HepG2 (cell line): ENCODE data around the gene TOPBP1. TPM values are rescaled to one million over a fixed set of nuclear protein-coding genes. Genes with fewer than 3 reads are reported as not detected.

ENCODE experiments used
- AHR ChIP-seq: IDR thresholded peaks from 2 replicates; pipeline ENCODE4 v1.6.1; 2018; ENCODE audit warnings: missing genetic modification reagents, missing compliant biosample characterization
- FIP1L1 ChIP-seq: fragments of 200-400 bp; formaldehyde crosslinking; IDR thresholded peaks from 2 replicates; pipeline ENCODE4 v1.6.1; 2018; ENCODE audit warnings: low read depth, mild to moderate bottlenecking, low read length, moderate library complexity, borderline replicate concordance; ENCODE audit not compliant: insufficient read depth
- FOSL1 ChIP-seq: sonication (generic); formaldehyde crosslinking; IDR thresholded peaks from 2 replicates; pipeline ENCODE4 v1.9.0; 2021; ENCODE audit warnings: missing genetic modification reagents, borderline replicate concordance
- FOXM1 ChIP-seq: sonication (generic); formaldehyde crosslinking; IDR thresholded peaks from 2 replicates; pipeline ENCODE4 v1.5.0; 2020; ENCODE audit warnings: missing genetic modification reagents
- ISL2 ChIP-seq: sonication (generic); formaldehyde crosslinking; IDR thresholded peaks from 2 replicates; pipeline ENCODE4 v1.5.0; 2020; ENCODE audit warnings: missing genetic modification reagents
- MATR3 ChIP-seq: sonication (generic); formaldehyde crosslinking; IDR thresholded peaks from 2 replicates; pipeline ENCODE4 v1.4.0; 2020; ENCODE audit warnings: missing genetic modification reagents
- NFRKB ChIP-seq: fragments of 450-650 bp; IDR thresholded peaks from 2 replicates; pipeline ENCODE4 v1.6.1; 2017
- PCBP2 ChIP-seq: fragments of 200-400 bp; formaldehyde crosslinking; optimal IDR thresholded peaks from 2 replicates; pipeline ENCODE3; 2018; ENCODE audit warnings: low read length, low read depth; ENCODE audit not compliant: poor library complexity, severe bottlenecking
- POLR2G ChIP-seq: fragments of 200-400 bp; formaldehyde crosslinking; IDR thresholded peaks from 2 replicates; pipeline ENCODE4 v1.6.1; 2018; ENCODE audit warnings: mild to moderate bottlenecking, low read depth, low read length, moderate library complexity
- PTBP1 ChIP-seq: fragments of 200-400 bp; formaldehyde crosslinking; IDR thresholded peaks from 2 replicates; pipeline ENCODE4 v1.6.1; 2018; ENCODE audit warnings: low read length, low read depth; ENCODE audit not compliant: poor library complexity, severe bottlenecking
- SIN3A ChIP-seq: IDR thresholded peaks from 2 replicates; pipeline ENCODE4 v1.6.1; 2011; ENCODE audit warnings: low read depth, mild to moderate bottlenecking, control low read depth, low read length, borderline replicate concordance
- SMAD9 ChIP-seq: sonication (generic); formaldehyde crosslinking; IDR thresholded peaks from 2 replicates; pipeline ENCODE4 v1.5.1; 2020; ENCODE audit warnings: mild to moderate bottlenecking, missing genetic modification reagents
- SSRP1 ChIP-seq: IDR thresholded peaks from 2 replicates; pipeline ENCODE4 v1.6.1; 2016; ENCODE audit warnings: control low read depth
- THAP7 ChIP-seq: sonication (generic); formaldehyde crosslinking; IDR thresholded peaks from 2 replicates; pipeline ENCODE4 v1.8.1; 2023; ENCODE audit warnings: mild to moderate bottlenecking, missing genetic modification reagents
- ZFP36L2 ChIP-seq: sonication (generic); formaldehyde crosslinking; IDR thresholded peaks from 2 replicates; pipeline ENCODE4 v1.4.0; 2020; ENCODE audit warnings: missing genetic modification reagents
- ZFX ChIP-seq: sonication (generic); formaldehyde crosslinking; IDR thresholded peaks from 2 replicates; pipeline ENCODE4 v1.4.0; 2020; ENCODE audit warnings: mild to moderate bottlenecking, low read depth, missing genetic modification reagents, moderate library complexity
- ZNF30 ChIP-seq: sonication (generic); formaldehyde crosslinking; IDR thresholded peaks from 2 replicates; pipeline ENCODE4 v1.5.0; 2020; ENCODE audit warnings: mild to moderate bottlenecking, missing genetic modification reagents
- ZNF317 ChIP-seq: sonication (generic); formaldehyde crosslinking; IDR thresholded peaks from 2 replicates; pipeline ENCODE4 v1.5.0; 2020; ENCODE audit warnings: mild to moderate bottlenecking, missing genetic modification reagents
- ZNF547 ChIP-seq: sonication (generic); formaldehyde crosslinking; IDR thresholded peaks from 2 replicates; pipeline ENCODE4 v1.5.1; 2020; ENCODE audit warnings: mild to moderate bottlenecking, missing genetic modification reagents
- ZNF747 ChIP-seq: sonication (generic); formaldehyde crosslinking; IDR thresholded peaks from 2 replicates; pipeline ENCODE4 v1.8.1; 2023; ENCODE audit warnings: missing genetic modification reagents, mild to moderate bottlenecking, borderline replicate concordance
- polyA plus RNA-seq, 8 experiments: library from polyadenylated mRNA; depleted of rRNA in 3 of 8; stranded (reverse) in 7 of 8; unstranded in 1 of 8; fragments of >200 nt; fragmentation: Illumina TruSeq in 4 of 8; extraction: Trizol in 4 of 8; gene quantifications; 2 replicates each; pipeline versions ENCODE4 v1.2.1 to v1.2.3, GENCODE V29; 2011 to 2016; ENCODE audit warnings: low read depth in 4 of 8, missing spikeins in 1 of 8, mixed read lengths in 1 of 8; ENCODE audit not compliant: insufficient read depth in 1 of 8
- total RNA-seq, 5 experiments: library from RNA; depleted of rRNA; stranded (reverse); fragments of >200 nt; fragmentation: Illumina TruSeq; extraction: Trizol; gene quantifications; 2 replicates each; pipeline ENCODE4 v1.2.3, GENCODE V29; 2016; ENCODE audit warnings: low read depth in 1 of 5
- TF ChIP-seq, protein P1 (sequence below): sonication (generic); formaldehyde crosslinking; IDR thresholded peaks from 2 replicates; pipeline ENCODE4 v1.8.0; 2023; ENCODE audit warnings: mild to moderate bottlenecking, missing genetic modification reagents
- TF ChIP-seq, protein P2 (sequence below): sonication (generic); formaldehyde crosslinking; IDR thresholded peaks from 2 replicates; pipeline ENCODE4 v1.9.0; 2021; ENCODE audit warnings: missing genetic modification reagents, borderline replicate concordance

TOPBP1 gene
- total and polyA plus RNA-seq, 2 of the 13 experiments (the other 11 are each of a cell fraction or from before 2014, with no cell fraction given) = 24.3 to 42.9 TPM

GRCh38 chr3:133670525-133670995 is 8.8 kb upstream of the TOPBP1 start (continued):
- TF ChIP-seq ZFX (CRISPR knock-in tag) (no peak; the same call in 1 of the 2 replicates), AHR (no peak), SSRP1 (0 out of 2 replicates have a peak, but pooled peaks have one; percentile 10), ZNF317 (0 out of 2 replicates have a peak, but pooled peaks have one; percentile 33), PCBP2 (no peak), ZFP36L2 (CRISPR knock-in tag) (no peak), MATR3 (CRISPR knock-in tag) (no peak), ISL2 (CRISPR knock-in tag) (peak; percentile 94), POLR2G (peak; percentile 67), FIP1L1 (no peak), PTBP1 (no peak), FOXM1 (CRISPR knock-in tag) (no peak), FOSL1 (CRISPR knock-in tag) (no peak; the same call in 1 of the 2 replicates), ZNF30 (no peak), SIN3A (peak; percentile 73; the same call in 1 of the 2 replicates), SMAD9 (CRISPR knock-in tag) (0 out of 2 replicates have a peak, but pooled peaks have one; percentile 32), THAP7 (CRISPR knock-in tag) (no peak), ZNF747 (CRISPR knock-in tag) (0 out of 2 replicates have a peak, but pooled peaks have one; percentile 37), NFRKB (no peak), ZNF547 (CRISPR knock-in tag) (no peak)
- TF ChIP-seq, protein P1, sequence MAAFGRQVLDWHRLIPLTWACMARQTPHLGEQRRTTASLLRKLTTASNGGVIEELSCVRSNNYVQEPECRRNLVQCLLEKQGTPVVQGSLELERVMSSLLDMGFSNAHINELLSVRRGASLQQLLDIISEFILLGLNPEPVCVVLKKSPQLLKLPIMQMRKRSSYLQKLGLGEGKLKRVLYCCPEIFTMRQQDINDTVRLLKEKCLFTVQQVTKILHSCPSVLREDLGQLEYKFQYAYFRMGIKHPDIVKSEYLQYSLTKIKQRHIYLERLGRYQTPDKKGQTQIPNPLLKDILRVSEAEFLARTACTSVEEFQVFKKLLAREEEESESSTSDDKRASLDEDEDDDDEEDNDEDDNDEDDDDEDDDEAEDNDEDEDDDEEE (CRISPR knock-in tag) = no peak
- TF ChIP-seq, protein P2, sequence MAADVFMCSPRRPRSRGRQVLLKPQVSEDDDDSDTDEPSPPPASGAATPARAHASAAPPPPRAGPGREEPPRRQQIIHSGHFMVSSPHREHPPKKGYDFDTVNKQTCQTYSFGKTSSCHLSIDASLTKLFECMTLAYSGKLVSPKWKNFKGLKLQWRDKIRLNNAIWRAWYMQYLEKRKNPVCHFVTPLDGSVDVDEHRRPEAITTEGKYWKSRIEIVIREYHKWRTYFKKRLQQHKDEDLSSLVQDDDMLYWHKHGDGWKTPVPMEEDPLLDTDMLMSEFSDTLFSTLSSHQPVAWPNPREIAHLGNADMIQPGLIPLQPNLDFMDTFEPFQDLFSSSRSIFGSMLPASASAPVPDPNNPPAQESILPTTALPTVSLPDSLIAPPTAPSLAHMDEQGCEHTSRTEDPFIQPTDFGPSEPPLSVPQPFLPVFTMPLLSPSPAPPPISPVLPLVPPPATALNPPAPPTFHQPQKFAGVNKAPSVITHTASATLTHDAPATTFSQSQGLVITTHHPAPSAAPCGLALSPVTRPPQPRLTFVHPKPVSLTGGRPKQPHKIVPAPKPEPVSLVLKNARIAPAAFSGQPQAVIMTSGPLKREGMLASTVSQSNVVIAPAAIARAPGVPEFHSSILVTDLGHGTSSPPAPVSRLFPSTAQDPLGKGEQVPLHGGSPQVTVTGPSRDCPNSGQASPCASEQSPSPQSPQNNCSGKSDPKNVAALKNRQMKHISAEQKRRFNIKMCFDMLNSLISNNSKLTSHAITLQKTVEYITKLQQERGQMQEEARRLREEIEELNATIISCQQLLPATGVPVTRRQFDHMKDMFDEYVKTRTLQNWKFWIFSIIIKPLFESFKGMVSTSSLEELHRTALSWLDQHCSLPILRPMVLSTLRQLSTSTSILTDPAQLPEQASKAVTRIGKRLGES (CRISPR knock-in tag) = no peak
